K562 (cell line): Measurements from ENCODE around the gene CFAP300. TPM values are rescaled to one million over a fixed set of nuclear protein-coding genes. Genes with fewer than 3 reads are reported as not detected.

ENCODE experiments used
- ELF4 ChIP-seq: fragments of 450-650 bp; formaldehyde crosslinking; IDR thresholded peaks from 2 replicates; pipeline ENCODE4 v1.4.0; 2022; ENCODE audit warnings: missing genetic modification characterization
- MBD1 ChIP-seq: fragments of 250-450 bp; sonication (Bioruptor Pico); IDR thresholded peaks from 2 replicates; pipeline ENCODE4 v1.8.0; 2022; ENCODE audit warnings: inconsistent platforms
- polyA plus RNA-seq, 8 experiments: library from polyadenylated mRNA; depleted of rRNA in 4 of 8; stranded (reverse) in 5 of 8; unstranded in 3 of 8; fragments of >200 nt; fragmentation: Nextera tagmentation in 2 of 8; fragmentation: Illumina TruSeq in 1 of 8; extraction: Ambion mirVana in 2 of 8; extraction: Trizol in 1 of 8; gene quantifications; 2 replicates each; pipeline versions ENCODE4 v1.2.1 to v1.2.3, GENCODE V29; 2011 to 2014; ENCODE audit warnings: inconsistent platforms in 1 of 8, missing spikeins in 1 of 8
- total RNA-seq, 7 experiments: library from RNA; depleted of rRNA in 6 of 7; stranded (reverse); fragments of >200 nt in 6 of 7; fragmentation: Illumina TruSeq in 2 of 7; extraction: Trizol in 2 of 7; gene quantifications; 2 replicates each; pipeline versions ENCODE4 v1.2.1 to v1.2.3, GENCODE V29; 2011 to 2021; ENCODE audit warnings: low replicate concordance in 1 of 7
- TF ChIP-seq, protein P1 (sequence below), 3 experiments: fragments of 200-800 bp in 1 of 3; sonication (Bioruptor generic) in 1 of 3; sonication (generic) in 1 of 3; formaldehyde crosslinking in 1 of 3; IDR thresholded peaks; 2 replicates each; pipeline versions ENCODE4 v1.6.1 to v1.8.0; 2016 to 2022; ENCODE audit warnings: mild to moderate bottlenecking in 2 of 3, missing compliant biosample characterization in 2 of 3, missing genetic modification characterization in 2 of 3, missing genetic modification reagents in 1 of 3
- TF ChIP-seq, protein P2 (sequence below): fragments of 200-600 bp; sonication (generic); IDR thresholded peaks from one replicate; pipeline ENCODE4 v1.6.1; 2012; ENCODE audit warnings: mild to moderate bottlenecking, low read depth, low read length, inconsistent platforms

Gene CFAP300
- total and polyA plus RNA-seq, 9 of the 15 experiments (the other 6 are each of a cell fraction or from before 2014, with no cell fraction given) = not detected

DNA sequence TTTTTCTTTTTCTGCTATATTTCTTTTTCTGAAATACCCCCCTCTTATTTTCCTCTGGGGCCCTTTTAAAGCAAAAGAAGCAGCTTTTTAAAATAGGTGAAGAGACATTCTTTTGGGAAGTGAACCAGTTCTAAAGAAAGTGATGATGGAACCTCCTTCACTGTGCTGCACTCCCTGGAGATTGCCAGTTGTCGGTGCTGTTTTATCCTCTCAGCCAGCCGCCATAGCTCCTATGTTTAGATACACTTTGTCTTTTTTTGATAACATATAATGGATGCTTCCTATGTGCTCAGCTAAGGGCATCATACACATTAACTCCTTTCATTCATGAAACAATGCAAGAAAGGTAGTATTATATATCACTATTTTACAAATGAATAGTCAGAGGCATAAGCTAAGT, 14.0 kb downstream of the CFAP300 start (continued):
- TF ChIP-seq MBD1 (CRISPR knock-in tag) (no peak), ELF4 (CRISPR knock-in tag) (no peak)
- TF ChIP-seq, protein P1, sequence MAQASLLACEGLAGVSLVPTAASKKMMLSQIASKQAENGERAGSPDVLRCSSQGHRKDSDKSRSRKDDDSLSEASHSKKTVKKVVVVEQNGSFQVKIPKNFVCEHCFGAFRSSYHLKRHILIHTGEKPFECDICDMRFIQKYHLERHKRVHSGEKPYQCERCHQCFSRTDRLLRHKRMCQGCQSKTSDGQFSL (CRISPR knock-in tag; IDR thresholded peaks at IDR 0.05) = no peak
- TF ChIP-seq, protein P1 (tag; IDR thresholded peaks at IDR 0.05) = no peak
- TF ChIP-seq, protein P2, sequence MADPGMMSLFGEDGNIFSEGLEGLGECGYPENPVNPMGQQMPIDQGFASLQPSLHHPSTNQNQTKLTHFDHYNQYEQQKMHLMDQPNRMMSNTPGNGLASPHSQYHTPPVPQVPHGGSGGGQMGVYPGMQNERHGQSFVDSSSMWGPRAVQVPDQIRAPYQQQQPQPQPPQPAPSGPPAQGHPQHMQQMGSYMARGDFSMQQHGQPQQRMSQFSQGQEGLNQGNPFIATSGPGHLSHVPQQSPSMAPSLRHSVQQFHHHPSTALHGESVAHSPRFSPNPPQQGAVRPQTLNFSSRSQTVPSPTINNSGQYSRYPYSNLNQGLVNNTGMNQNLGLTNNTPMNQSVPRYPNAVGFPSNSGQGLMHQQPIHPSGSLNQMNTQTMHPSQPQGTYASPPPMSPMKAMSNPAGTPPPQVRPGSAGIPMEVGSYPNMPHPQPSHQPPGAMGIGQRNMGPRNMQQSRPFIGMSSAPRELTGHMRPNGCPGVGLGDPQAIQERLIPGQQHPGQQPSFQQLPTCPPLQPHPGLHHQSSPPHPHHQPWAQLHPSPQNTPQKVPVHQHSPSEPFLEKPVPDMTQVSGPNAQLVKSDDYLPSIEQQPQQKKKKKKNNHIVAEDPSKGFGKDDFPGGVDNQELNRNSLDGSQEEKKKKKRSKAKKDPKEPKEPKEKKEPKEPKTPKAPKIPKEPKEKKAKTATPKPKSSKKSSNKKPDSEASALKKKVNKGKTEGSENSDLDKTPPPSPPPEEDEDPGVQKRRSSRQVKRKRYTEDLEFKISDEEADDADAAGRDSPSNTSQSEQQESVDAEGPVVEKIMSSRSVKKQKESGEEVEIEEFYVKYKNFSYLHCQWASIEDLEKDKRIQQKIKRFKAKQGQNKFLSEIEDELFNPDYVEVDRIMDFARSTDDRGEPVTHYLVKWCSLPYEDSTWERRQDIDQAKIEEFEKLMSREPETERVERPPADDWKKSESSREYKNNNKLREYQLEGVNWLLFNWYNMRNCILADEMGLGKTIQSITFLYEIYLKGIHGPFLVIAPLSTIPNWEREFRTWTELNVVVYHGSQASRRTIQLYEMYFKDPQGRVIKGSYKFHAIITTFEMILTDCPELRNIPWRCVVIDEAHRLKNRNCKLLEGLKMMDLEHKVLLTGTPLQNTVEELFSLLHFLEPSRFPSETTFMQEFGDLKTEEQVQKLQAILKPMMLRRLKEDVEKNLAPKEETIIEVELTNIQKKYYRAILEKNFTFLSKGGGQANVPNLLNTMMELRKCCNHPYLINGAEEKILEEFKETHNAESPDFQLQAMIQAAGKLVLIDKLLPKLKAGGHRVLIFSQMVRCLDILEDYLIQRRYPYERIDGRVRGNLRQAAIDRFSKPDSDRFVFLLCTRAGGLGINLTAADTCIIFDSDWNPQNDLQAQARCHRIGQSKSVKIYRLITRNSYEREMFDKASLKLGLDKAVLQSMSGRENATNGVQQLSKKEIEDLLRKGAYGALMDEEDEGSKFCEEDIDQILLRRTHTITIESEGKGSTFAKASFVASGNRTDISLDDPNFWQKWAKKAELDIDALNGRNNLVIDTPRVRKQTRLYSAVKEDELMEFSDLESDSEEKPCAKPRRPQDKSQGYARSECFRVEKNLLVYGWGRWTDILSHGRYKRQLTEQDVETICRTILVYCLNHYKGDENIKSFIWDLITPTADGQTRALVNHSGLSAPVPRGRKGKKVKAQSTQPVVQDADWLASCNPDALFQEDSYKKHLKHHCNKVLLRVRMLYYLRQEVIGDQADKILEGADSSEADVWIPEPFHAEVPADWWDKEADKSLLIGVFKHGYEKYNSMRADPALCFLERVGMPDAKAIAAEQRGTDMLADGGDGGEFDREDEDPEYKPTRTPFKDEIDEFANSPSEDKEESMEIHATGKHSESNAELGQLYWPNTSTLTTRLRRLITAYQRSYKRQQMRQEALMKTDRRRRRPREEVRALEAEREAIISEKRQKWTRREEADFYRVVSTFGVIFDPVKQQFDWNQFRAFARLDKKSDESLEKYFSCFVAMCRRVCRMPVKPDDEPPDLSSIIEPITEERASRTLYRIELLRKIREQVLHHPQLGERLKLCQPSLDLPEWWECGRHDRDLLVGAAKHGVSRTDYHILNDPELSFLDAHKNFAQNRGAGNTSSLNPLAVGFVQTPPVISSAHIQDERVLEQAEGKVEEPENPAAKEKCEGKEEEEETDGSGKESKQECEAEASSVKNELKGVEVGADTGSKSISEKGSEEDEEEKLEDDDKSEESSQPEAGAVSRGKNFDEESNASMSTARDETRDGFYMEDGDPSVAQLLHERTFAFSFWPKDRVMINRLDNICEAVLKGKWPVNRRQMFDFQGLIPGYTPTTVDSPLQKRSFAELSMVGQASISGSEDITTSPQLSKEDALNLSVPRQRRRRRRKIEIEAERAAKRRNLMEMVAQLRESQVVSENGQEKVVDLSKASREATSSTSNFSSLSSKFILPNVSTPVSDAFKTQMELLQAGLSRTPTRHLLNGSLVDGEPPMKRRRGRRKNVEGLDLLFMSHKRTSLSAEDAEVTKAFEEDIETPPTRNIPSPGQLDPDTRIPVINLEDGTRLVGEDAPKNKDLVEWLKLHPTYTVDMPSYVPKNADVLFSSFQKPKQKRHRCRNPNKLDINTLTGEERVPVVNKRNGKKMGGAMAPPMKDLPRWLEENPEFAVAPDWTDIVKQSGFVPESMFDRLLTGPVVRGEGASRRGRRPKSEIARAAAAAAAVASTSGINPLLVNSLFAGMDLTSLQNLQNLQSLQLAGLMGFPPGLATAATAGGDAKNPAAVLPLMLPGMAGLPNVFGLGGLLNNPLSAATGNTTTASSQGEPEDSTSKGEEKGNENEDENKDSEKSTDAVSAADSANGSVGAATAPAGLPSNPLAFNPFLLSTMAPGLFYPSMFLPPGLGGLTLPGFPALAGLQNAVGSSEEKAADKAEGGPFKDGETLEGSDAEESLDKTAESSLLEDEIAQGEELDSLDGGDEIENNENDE = no peak
